A549 (cell line): ENCODE measurements around the gene PLXNA1. TPM values are rescaled to one million over a fixed set of nuclear protein-coding genes. Genes with fewer than 3 reads are reported as not detected.

Experiments used
- ATAC-seq, 2 experiments: fragments of 200-7000 bp in 1 of 2; fragments of >200 bp in 1 of 2; cut with Nextera tagmentation in 1 of 2; cut with Tn5 transposase in 1 of 2; 3 replicates each; pipeline versions ENCODE4 v1.8.0 to v1.9.1; 2018 to 2020; ENCODE audit warnings: mild to moderate bottlenecking in 1 of 2, moderate library complexity in 1 of 2
- CTCF ChIA-PET: fragments of 300-600 bp; sonication (Branson Sonifier 250); formaldehyde crosslinking; extraction: SDS; loops from one replicate; lab custom pipeline; 2021; ENCODE audit warnings: antibody characterized with exemption, inconsistent platforms; lab: Yijun Ruan, JAX
- POLR2A ChIA-PET: fragments of 350-600 bp; formaldehyde crosslinking; extraction: SDS; loops from one replicate; lab custom pipeline; 2021; ENCODE audit warnings: antibody characterized with exemption, inconsistent platforms; lab: Yijun Ruan, JAX
- DNase-seq, 2 experiments: peaks; one replicate each; pipeline versions ENCODE4 v3.0.0 to v3.0.0-alpha.2; 2011 to 2016; ENCODE audit warnings: low read depth in 1 of 2, low spot score in 1 of 2
- FAIRE-seq: peaks from 2 replicates; lab custom pipeline; 2011; peaks lifted over from hg19 to GRCh38; lab: Jason Lieb, UNC
- H3K27ac ChIP-seq, 2 experiments: fragments of >200 bp; sonication (Bioruptor Twin); formaldehyde crosslinking; 3 replicates each; pipeline ENCODE4 v1.5.1; 2016 to 2017
- H3K4me1 ChIP-seq: fragments of >200 bp; sonication (Bioruptor Twin); formaldehyde crosslinking; 3 replicates; pipeline ENCODE4 v1.6.1; 2016
- H3K4me2 ChIP-seq: fragments of >200 bp; sonication (Bioruptor Twin); formaldehyde crosslinking; 3 replicates; pipeline ENCODE4 v1.6.1; 2016
- H3K4me3 ChIP-seq: fragments of >200 bp; sonication (Bioruptor Twin); formaldehyde crosslinking; 3 replicates; pipeline ENCODE4 v1.5.1; 2016
- H3K9me3 ChIP-seq: fragments of >200 bp; sonication (Bioruptor Twin); formaldehyde crosslinking; 3 replicates; pipeline ENCODE4 v1.6.1; 2016
- ATOH8 ChIP-seq: fragments of 250-450 bp; sonication (Bioruptor Pico); IDR thresholded peaks from 2 replicates; pipeline ENCODE4 v1.5.0; 2020; ENCODE audit warnings: low read depth, mild to moderate bottlenecking, moderate library complexity
- BCL3 ChIP-seq: fragments of >200 bp; sonication (Bioruptor Twin); formaldehyde crosslinking; IDR thresholded peaks from 3 replicates; pipeline ENCODE4 v1.6.1; 2016
- CBX8 ChIP-seq: fragments of 200-600 bp; sonication (generic); IDR thresholded peaks from 2 replicates; pipeline ENCODE4 v1.6.1; 2016
- CEBPB ChIP-seq, 2 experiments: fragments of >200 bp in 1 of 2; sonication (Bioruptor Twin) in 1 of 2; formaldehyde crosslinking in 1 of 2; IDR thresholded peaks; 2 replicates each; pipeline ENCODE4 v1.6.1; 2012 to 2016
- CHD2 ChIP-seq: fragments of 150-350 bp; IDR thresholded peaks from 2 replicates; pipeline ENCODE4 v1.6.1; 2014; ENCODE audit warnings: low read length; ENCODE audit not compliant: partially characterized antibody
- CHD4 ChIP-seq: fragments of 200-600 bp; sonication (generic); IDR thresholded peaks from 2 replicates; pipeline ENCODE4 v1.6.1; 2016; ENCODE audit warnings: antibody characterized with exemption, mild to moderate bottlenecking, borderline replicate concordance
- EHF ChIP-seq: fragments of 250-450 bp; sonication (Bioruptor Pico); IDR thresholded peaks from 2 replicates; pipeline ENCODE4 v1.5.0; 2020; ENCODE audit warnings: mild to moderate bottlenecking
- ELK1 ChIP-seq: fragments of 150-350 bp; IDR thresholded peaks from 2 replicates; pipeline ENCODE4 v1.6.1; 2014; ENCODE audit warnings: low read depth, mild to moderate bottlenecking, low read length
- ESRRA ChIP-seq: fragments of 150-350 bp; IDR thresholded peaks from 2 replicates; pipeline ENCODE4 v1.6.1; 2014; ENCODE audit warnings: mild to moderate bottlenecking, low read length, borderline replicate concordance
- FOSB ChIP-seq: fragments of 250-450 bp; sonication (Bioruptor Pico); IDR thresholded peaks from 2 replicates; pipeline ENCODE4 v1.5.0; 2020; ENCODE audit warnings: mild to moderate bottlenecking, moderate library complexity
- HDAC2 ChIP-seq: fragments of 200-600 bp; sonication (generic); IDR thresholded peaks from 2 replicates; pipeline ENCODE4 v1.6.1; 2016
- HES2 ChIP-seq: fragments of >200 bp; sonication (Bioruptor Twin); formaldehyde crosslinking; IDR thresholded peaks from 2 replicates; pipeline ENCODE4 v1.6.1; 2016
- HEYL ChIP-seq: fragments of 250-450 bp; sonication (Bioruptor Pico); IDR thresholded peaks from 2 replicates; pipeline ENCODE4 v1.8.0; 2021; ENCODE audit warnings: mild to moderate bottlenecking, moderate library complexity
- HMGXB4 ChIP-seq: fragments of 250-450 bp; sonication (Bioruptor Pico); IDR thresholded peaks from 2 replicates; pipeline ENCODE4 v1.5.0; 2021; ENCODE audit warnings: mild to moderate bottlenecking, moderate library complexity, borderline replicate concordance
- HOXA7 ChIP-seq: fragments of 250-450 bp; sonication (Bioruptor Pico); IDR thresholded peaks from 2 replicates; pipeline ENCODE4 v1.5.0; 2020; ENCODE audit warnings: mild to moderate bottlenecking, moderate library complexity
- JUN ChIP-seq, 2 experiments: fragments of >200 bp; sonication (Bioruptor Twin); formaldehyde crosslinking; IDR thresholded peaks; 2 replicates in 1 of 2; 3 replicates in 1 of 2; pipeline ENCODE4 v1.6.1; 2016 to 2017
- KDM5A ChIP-seq: fragments of 200-600 bp; sonication (generic); IDR thresholded peaks from 2 replicates; pipeline ENCODE4 v1.6.1; 2016; ENCODE audit warnings: antibody characterized with exemption, mild to moderate bottlenecking
- MAFK ChIP-seq: fragments of 450-650 bp; IDR thresholded peaks from 2 replicates; pipeline ENCODE4 v1.6.1; 2014; ENCODE audit not compliant: partially characterized antibody
- NFE2L2 ChIP-seq: fragments of 150-350 bp; conservative IDR thresholded peaks from 2 replicates; pipeline ENCODE4 v1.6.1; 2014; ENCODE audit warnings: low read length
- PBX3 ChIP-seq: IDR thresholded peaks from 2 replicates; pipeline ENCODE4 v1.6.1; 2012
- PHF8 ChIP-seq: fragments of 200-600 bp; sonication (generic); IDR thresholded peaks from 2 replicates; pipeline ENCODE4 v1.6.1; 2016; ENCODE audit warnings: low read depth, mild to moderate bottlenecking, antibody characterized with exemption, moderate library complexity, borderline replicate concordance
- REST ChIP-seq: fragments of 200-600 bp; sonication (generic); IDR thresholded peaks from 2 replicates; pipeline ENCODE4 v1.6.1; 2016; ENCODE audit warnings: antibody characterized with exemption, mild to moderate bottlenecking, moderate library complexity
- SREBF2 ChIP-seq: fragments of 450-650 bp; IDR thresholded peaks from 2 replicates; pipeline ENCODE4 v1.6.1; 2014; ENCODE audit warnings: mild to moderate bottlenecking, moderate library complexity
- TP53 ChIP-seq: fragments of 250-450 bp; sonication (Bioruptor Pico); IDR thresholded peaks from 2 replicates; pipeline ENCODE4 v1.5.0; 2021; ENCODE audit warnings: mild to moderate bottlenecking, moderate library complexity
- ZC3H11A ChIP-seq: fragments of 450-650 bp; IDR thresholded peaks from 2 replicates; pipeline ENCODE4 v1.6.1; 2014; ENCODE audit warnings: antibody characterized with exemption, mild to moderate bottlenecking
- ZNF302 ChIP-seq: fragments of 250-450 bp; sonication (Bioruptor Pico); IDR thresholded peaks from 2 replicates; pipeline ENCODE4 v1.9.0; 2021; ENCODE audit warnings: inconsistent platforms, mild to moderate bottlenecking, moderate library complexity
- WGBS: methylation state at CpG from one replicate; pipeline ENCODE4 v1.1.6; 2017; ENCODE audit errors: missing lambda C conversion rate; 5-methylcytosine and 5-hydroxymethylcytosine counted together
- polyA plus RNA-seq, 4 experiments: library from polyadenylated mRNA; depleted of rRNA in 3 of 4; stranded (reverse); fragments of >200 nt; fragmentation: RNase III in 1 of 4; extraction: RNeasy Plus Mini Kit Qiagen cat#74134 plus additional on column Dnase treatment in 1 of 4; gene quantifications; 2 replicates in 3 of 4; 3 replicates in 1 of 4; pipeline ENCODE4 v1.2.3, GENCODE V29; 2011 to 2017

The PLXNA1 gene
- polyA plus RNA-seq, 2 of the 4 experiments (the other 2 are of a cell fraction), result 9.1 to 16.3 TPM

GRCh38 chr3:127009531-127009930, 26.6 kb downstream of the PLXNA1 start:
- FAIRE-seq (no peak), ATAC-seq (no peak), DNase-seq (no peak)
- TF ChIP-seq HEYL (CRISPR knock-in tag), result no peak
- no peak for TF ChIP-seq SREBF2
- no peak for TF ChIP-seq CBX8
- no peak for TF ChIP-seq EHF
- TF ChIP-seq NFE2L2, result no peak
- TF ChIP-seq FOSB (CRISPR knock-in tag), result no peak
- TF ChIP-seq ELK1, result no peak
- no peak for TF ChIP-seq JUN (IDR thresholded peaks at IDR 0.05)
- TF ChIP-seq HMGXB4, result no peak
- no peak for TF ChIP-seq TP53 (CRISPR knock-in tag)
- Histone ChIP-seq H3K27ac (no peak overlapping the region), H3K4me1 (peaks cover 5% of the 10 kb centered on the region; the same call in 2 of the 3 replicates), H3K9me3 (no peaks in the 10 kb centered on the region), H3K4me3 (no peak overlapping the region), H3K4me2 (no peak overlapping the region)
- WGBS, result 92% methylated on average over 2 of the region's 10 CpGs
- ChIA-PET POLR2A (interaction anchor here (0.5 kb wide), 1 partner anchor 39 kb away, joined by 4 read pairs; no protein-coding TSS in a partner anchor), CTCF (interaction anchor here (0.6 kb wide), 1 partner anchor 1255 kb away, joined by 3 read pairs; no protein-coding TSS in a partner anchor)

- ChIA-PET POLR2A (no interaction called here), CTCF (interaction anchor here (1.0 kb wide), 1 partner anchor 29 kb away, joined by 3 read pairs; the partner anchor contains the start of gene PLXNA1)
- Histone ChIP-seq H3K4me2 (no peak overlapping the region), H3K9me3 (no peaks in the 10 kb centered on the region), H3K4me3 (no peak overlapping the region), H3K4me1 (peaks cover 5% of the 10 kb centered on the region; the same call in 2 of the 3 replicates), H3K27ac (peak overlapping the region; percentile 58 to 80)
- DNase-seq (no peak), FAIRE-seq (no peak), ATAC-seq (no peak)
- no peak for TF ChIP-seq CEBPB (IDR thresholded peaks at IDR 0.05)
- TF ChIP-seq ESRRA, result no peak
- TF ChIP-seq PHF8, result no peak
- no peak for TF ChIP-seq HDAC2
- TF ChIP-seq CHD4, result no peak
- no peak for TF ChIP-seq TP53 (CRISPR knock-in tag)
- no peak for TF ChIP-seq ATOH8 (CRISPR knock-in tag)
- TF ChIP-seq JUN (IDR thresholded peaks at IDR 0.05), result no peak
- TF ChIP-seq REST, result no peak
- TF ChIP-seq MAFK, result no peak
- TF ChIP-seq PBX3, result no peak
- TF ChIP-seq CHD2, result no peak
- no peak for TF ChIP-seq HES2
- TF ChIP-seq ZNF302 (CRISPR knock-in tag), result no peak
- no peak for TF ChIP-seq KDM5A
- TF ChIP-seq EHF, result no peak
- TF ChIP-seq CBX8, result no peak
- TF ChIP-seq BCL3, result no peak
- no peak for TF ChIP-seq ZC3H11A
- no peak for TF ChIP-seq HOXA7 (CRISPR knock-in tag)
- WGBS, result 88% methylated on average over 3 of the region's 8 CpGs
Measured at GRCh38 chr3:127011270-127011992, 28.5 kb downstream of the PLXNA1 start.
